Breast epithelium (tissue), 3 donors: ENCODE results near the gene CNTNAP2.

ENCODE experiments used
- CTCF ChIP-seq, 3 donors: fragments of 450-650 bp; IDR thresholded peaks; one replicate each; pipeline ENCODE4 v1.5.1; 2016 to 2017; ENCODE audit warnings: antibody characterized with exemption in 3 of 3, mild to moderate bottlenecking in 3 of 3, moderate library complexity in 3 of 3
- POLR2A ChIP-seq: fragments of 450-650 bp; IDR thresholded peaks from one replicate; pipeline ENCODE4 v1.6.1; 2016; ENCODE audit warnings: antibody characterized with exemption, mild to moderate bottlenecking, moderate library complexity
- POLR2AphosphoS5 ChIP-seq, 3 donors: sonication (generic); formaldehyde crosslinking; IDR thresholded peaks; one replicate each; pipeline ENCODE4 v1.6.1; 2017; ENCODE audit warnings: antibody characterized with exemption in 3 of 3

- no peak for TF ChIP-seq CTCF (IDR thresholded peaks at IDR 0.05)
- no peak for TF ChIP-seq POLR2A
- no peak for TF ChIP-seq POLR2AphosphoS5 (IDR thresholded peaks at IDR 0.05)
Measured at GRCh38 chr7:148121401-148121800, 2004.8 kb downstream of the CNTNAP2 start.
